ENCODE measurements around the gene TMEM267. TPM values are rescaled to one million over a fixed set of nuclear protein-coding genes. Genes with fewer than 3 reads are reported as not detected.

TMEM267 gene
- total RNA-seq, 4 donors from 2014 or later, result 0.60 to 11.5 (median 7.3) TPM

GRCh38 chr5:43485406-43485805, 1.7 kb upstream of the TMEM267 start:
- WGBS, 2 donors (ENCODE audit: low coverage in 1 of 2), result 78 to 100% methylated on average over 1 to 2 of the region's 2 CpGs
- Histone ChIP-seq H3K36me3 (no peaks in the 10 kb centered on the region), H3K4me1 (peaks cover 0 to 26% (median 15%) of the 10 kb centered on the region in 4 donors), H3K27me3 (no peaks in the 10 kb centered on the region), H3K9me3 (no peaks in the 10 kb centered on the region), H3K4me3 (no peak overlapping the region), H3K27ac (peak overlapping the region; percentile 95 to 98 (median 96))
- in situ Hi-C loops (cut with MboI; ENCODE audit: low pct_ligation_motif_present in 1 of 4, low pct_unique_long_range_greater_than_20kb in 1 of 4, low sequenced_read_pairs in 3 of 4), result loop anchor here (25.0 kb wide), 2 partner anchors 173 to 423 kb away; partner anchors contain the start of gene HMGCS1 (in 4 of the 4)
- peak in 1 of 3 donors; percentile 57 for TF ChIP-seq POLR2AphosphoS5 (IDR thresholded peaks at IDR 0.05)
- no peak for TF ChIP-seq POLR2A (IDR thresholded peaks at IDR 0.05)
- peak; percentile 28 for DNase-seq
- intact Hi-C loops (cut with DNase I; ENCODE audit: low total_unique reads), result no loop called here

DNA sequence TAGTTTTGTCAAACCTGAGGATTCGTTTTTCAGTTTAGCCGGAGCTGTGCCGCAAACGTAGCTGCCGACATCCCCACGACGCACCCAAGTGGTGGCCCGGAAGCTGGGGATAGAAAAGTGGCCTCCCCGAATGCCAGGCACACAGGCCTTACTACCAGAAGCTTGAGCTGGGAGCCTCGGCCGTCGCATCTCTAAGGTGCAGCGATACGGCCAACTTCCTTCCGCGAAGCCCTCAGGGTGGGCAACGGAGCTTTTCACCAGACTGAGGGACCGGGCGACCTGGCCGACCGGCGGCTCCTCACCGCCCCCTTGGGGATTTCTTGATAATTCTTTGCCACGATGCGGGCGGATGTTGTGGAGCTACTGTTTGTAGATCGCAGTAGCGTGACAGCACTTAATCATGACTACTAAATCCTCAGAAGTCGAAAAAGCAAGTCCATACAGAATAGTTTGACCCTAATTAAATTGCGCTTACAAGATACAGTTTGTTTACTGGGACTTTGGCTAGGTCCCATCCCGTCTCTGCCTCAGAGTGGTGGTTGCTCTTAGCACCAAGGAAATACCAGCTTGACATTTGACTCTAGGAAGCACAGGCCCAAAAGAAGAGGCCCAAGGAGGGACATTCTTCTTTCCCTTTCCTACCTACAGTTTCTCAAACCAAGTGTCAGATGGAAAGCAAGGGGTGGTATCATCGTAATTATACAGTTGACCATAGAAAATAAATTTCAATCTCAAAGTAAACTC, 613 bp upstream of the TMEM267 start:
- TF ChIP-seq POLR2A (IDR thresholded peaks at IDR 0.05), result peak; percentile 76
- TF ChIP-seq EP300 (IDR thresholded peaks at IDR 0.05; ENCODE audit: low read depth), result no peak
- TF ChIP-seq POLR2AphosphoS5 (IDR thresholded peaks at IDR 0.05), result no peak
- TF ChIP-seq CTCF (IDR thresholded peaks at IDR 0.05), result peak; percentile 67 to 90 (median 82)
- intact Hi-C loops (cut with DNase I; ENCODE audit: low total_unique reads), result no loop called here
- no peaks in the 10 kb centered on the region for H3K27me3 ChIP-seq
- peak overlapping the region; percentile 69 to 98 (median 84) for H3K4me3 ChIP-seq
- peak; percentile 89 for DNase-seq
- WGBS, 2 donors (ENCODE audit: low coverage in 1 of 2), result 3 to 28% methylated on average over 4 to 28 of the region's 32 CpGs
- no peaks in the 10 kb centered on the region for H3K36me3 ChIP-seq
- H3K27ac ChIP-seq, result peak overlapping the region; percentile 95 to 98 (median 96)
- in situ Hi-C loops (cut with MboI; ENCODE audit: low pct_ligation_motif_present in 1 of 4, low pct_unique_long_range_greater_than_20kb in 1 of 4, low sequenced_read_pairs in 3 of 4), result loop anchor here (25.0 kb wide), 2 partner anchors 172 to 422 kb away; partner anchors contain the start of gene HMGCS1 (in 4 of the 4)
- peaks cover 0 to 26% (median 15%) of the 10 kb centered on the region in 4 donors for H3K4me1 ChIP-seq
- no peaks in the 10 kb centered on the region for H3K9me3 ChIP-seq

GRCh38 chr5:43482490-43483297, 971 bp downstream of the TMEM267 start:
- TF ChIP-seq EP300 (IDR thresholded peaks at IDR 0.05; ENCODE audit: low read depth) (no peak), CTCF (IDR thresholded peaks at IDR 0.05) (no peak), POLR2AphosphoS5 (IDR thresholded peaks at IDR 0.05) (no peak), POLR2A (IDR thresholded peaks at IDR 0.05) (no peak)
- in situ Hi-C loops (cut with MboI; ENCODE audit: low pct_ligation_motif_present in 1 of 4, low pct_unique_long_range_greater_than_20kb in 1 of 4, low sequenced_read_pairs in 3 of 4), result loop anchor here (25.0 kb wide), 2 partner anchors 170 to 420 kb away; partner anchors contain the start of gene HMGCS1 (in 4 of the 4)
- Histone ChIP-seq H3K27ac (peak overlapping the region; percentile 95 to 98 (median 96)), H3K4me1 (peaks cover 0 to 26% (median 15%) of the 10 kb centered on the region in 4 donors), H3K9me3 (no peaks in the 10 kb centered on the region), H3K27me3 (no peaks in the 10 kb centered on the region), H3K4me3 (peak overlapping the region; percentile 69 to 98 (median 84)), H3K36me3 (no peaks in the 10 kb centered on the region)
- intact Hi-C loops (cut with DNase I; ENCODE audit: low total_unique reads), result no loop called here
- WGBS, 2 donors (ENCODE audit: low coverage in 1 of 2), result 28 to 34% methylated on average over 6 of the region's 6 CpGs
- DNase-seq, result no peak

- Histone ChIP-seq H3K36me3 (peaks cover 0 to 8% (median 3%) of the 10 kb centered on the region in 4 donors), H3K9me3 (peaks cover 4 to 6% of the 10 kb centered on the region in 2 donors), H3K27ac (no peak overlapping the region), H3K4me1 (no peaks in the 10 kb centered on the region), H3K4me3 (no peak overlapping the region), H3K27me3 (no peaks in the 10 kb centered on the region)
- no peak for DNase-seq
- intact Hi-C loops (cut with DNase I; ENCODE audit: low total_unique reads) (no loop called here), in situ Hi-C loops (cut with MboI; ENCODE audit: low pct_ligation_motif_present in 1 of 4, low pct_unique_long_range_greater_than_20kb in 1 of 4, low sequenced_read_pairs in 3 of 4) (no loop called here)
- WGBS, 2 donors (ENCODE audit: low coverage in 1 of 2), result 89 to 91% methylated on average over 3 to 6 of the region's 6 CpGs
- peak in 3 of 5 experiments; percentile 32 to 37 (median 33) for TF ChIP-seq CTCF (IDR thresholded peaks at IDR 0.05)
- TF ChIP-seq POLR2AphosphoS5 (IDR thresholded peaks at IDR 0.05), result no peak
- TF ChIP-seq POLR2A (IDR thresholded peaks at IDR 0.05), result no peak
Measured at GRCh38 chr5:43469671-43470391, 13.8 kb downstream of the TMEM267 start.

Data from transverse colon (tissue), 4 donors.